Activated CD8-positive, alpha-beta memory T cell treated with anti-CD3 and anti-CD28 coated beads for 36 hours (primary cell): ENCODE measurements around the gene CCDC57. TPM values are rescaled to one million over a fixed set of nuclear protein-coding genes. Genes with fewer than 3 reads are reported as not detected.

Source experiments
- CTCF ChIA-PET: fragments of 350-600 bp; sonication (Branson Sonifier 250); formaldehyde crosslinking; loops from one replicate; lab custom pipeline; 2021; ENCODE audit warnings: antibody characterized with exemption; lab: Charles Lee
- POLR2A ChIA-PET: fragments of 350-600 bp; sonication (Branson Sonifier 250); formaldehyde crosslinking; loops from one replicate; lab custom pipeline; 2021; ENCODE audit warnings: antibody characterized with exemption; lab: Charles Lee
- total RNA-seq, 2 experiments: library from RNA; stranded (reverse); gene quantifications; one replicate each; pipeline ENCODE4 v1.2.3, GENCODE V29; 2021

Gene CCDC57
- total RNA-seq, 2 experiments from 2014 or later: 69.8 to 73.0 TPM

DNA sequence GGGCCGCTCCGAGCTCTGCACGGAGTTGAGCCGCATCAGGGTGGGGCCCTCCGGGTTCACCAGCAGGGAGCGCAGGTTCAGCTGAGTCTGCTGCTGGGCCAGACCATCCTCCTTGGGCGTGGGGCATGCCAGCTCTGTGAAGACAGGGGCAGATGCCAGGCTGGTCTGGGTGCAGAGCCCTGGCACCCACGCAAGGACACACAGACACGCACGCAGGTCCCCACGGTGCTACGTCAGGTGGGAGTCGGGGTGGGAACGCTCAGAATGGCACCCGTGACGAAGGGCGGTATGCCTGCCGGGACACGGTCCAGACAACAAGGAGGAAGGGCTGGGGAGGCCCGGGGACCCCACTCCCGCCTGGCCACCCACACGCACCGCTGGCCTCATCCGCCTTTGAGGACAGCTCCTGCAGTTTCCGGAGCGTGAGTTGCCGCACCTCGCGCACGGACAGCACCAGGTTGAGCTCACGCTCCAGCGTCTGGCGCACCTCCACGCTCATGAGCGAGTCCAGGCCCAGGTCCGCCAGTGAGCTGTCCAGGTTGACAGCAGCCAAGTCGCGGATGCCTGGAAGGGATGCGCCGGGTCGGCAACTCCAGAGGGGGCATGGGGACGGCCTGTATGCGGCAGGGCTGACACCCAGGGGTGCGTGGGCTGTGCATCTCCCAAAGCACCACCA, 131.7 kb downstream of the CCDC57 start:
- ChIA-PET CTCF (no interaction called here), POLR2A (no interaction called here)

- CTCF ChIA-PET: no interaction called here
- POLR2A ChIA-PET: no interaction called here
These were observed 132.4 kb downstream of the CCDC57 start for GRCh38 chr17:82080048-82080788.

DNA sequence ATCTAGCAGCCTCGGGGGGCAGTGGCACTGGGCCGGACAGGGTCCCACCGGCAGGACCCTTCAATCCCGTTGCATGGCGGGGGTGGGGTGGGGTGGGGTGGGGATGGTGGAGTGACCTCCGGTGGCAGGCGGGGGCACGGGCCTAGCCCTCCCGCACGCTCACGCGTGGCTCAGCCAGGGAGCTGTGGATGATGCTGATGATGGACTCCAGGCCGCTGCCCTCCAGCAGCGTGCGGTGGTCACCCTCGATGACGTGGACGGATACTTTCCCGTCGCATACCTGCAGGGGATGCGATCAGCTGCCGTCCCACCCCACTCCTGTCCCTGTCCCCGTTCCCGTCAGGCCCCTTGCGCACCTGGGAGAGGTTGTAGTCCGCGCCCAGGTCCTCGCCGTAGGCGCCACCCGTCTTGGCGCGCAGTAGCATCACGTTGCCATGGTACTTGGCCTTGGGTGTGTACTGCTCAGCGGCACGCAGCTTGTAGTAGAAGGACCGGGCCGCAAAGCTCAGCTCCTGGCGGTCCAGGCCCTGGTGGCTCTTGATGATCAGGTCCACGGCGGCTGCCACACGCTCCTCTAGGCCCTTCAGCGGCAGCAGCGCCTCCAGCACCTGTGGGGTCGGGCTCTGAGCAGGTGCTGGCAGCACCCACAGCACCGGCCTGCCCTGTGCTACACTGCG, 133.5 kb downstream of the CCDC57 start:
- ChIA-PET CTCF (interaction anchor here (0.7 to 0.8 kb wide), 2 partner anchors 19 to 49 kb away, joined by 3 to 4 read pairs; no protein-coding TSS in a partner anchor), POLR2A (interaction anchor here (0.6 kb wide), 2 partner anchors 26 to 396 kb away, joined by 3 to 5 read pairs; partner anchors contain the start of genes ARL16 and HGS)

- CTCF ChIA-PET: interaction anchor here (0.6 to 0.8 kb wide), 3 partner anchors 19 to 134 kb away, joined by 3 to 4 read pairs (median 3); partner anchors contain the start of gene CCDC57
- POLR2A ChIA-PET: interaction anchor here (0.6 kb wide), 2 partner anchors 27 to 395 kb away, joined by 3 to 5 read pairs; partner anchors contain the start of genes ARL16 and HGS
These were observed 134.2 kb downstream of the CCDC57 start for GRCh38 chr17:82078433-82078832.

DNA sequence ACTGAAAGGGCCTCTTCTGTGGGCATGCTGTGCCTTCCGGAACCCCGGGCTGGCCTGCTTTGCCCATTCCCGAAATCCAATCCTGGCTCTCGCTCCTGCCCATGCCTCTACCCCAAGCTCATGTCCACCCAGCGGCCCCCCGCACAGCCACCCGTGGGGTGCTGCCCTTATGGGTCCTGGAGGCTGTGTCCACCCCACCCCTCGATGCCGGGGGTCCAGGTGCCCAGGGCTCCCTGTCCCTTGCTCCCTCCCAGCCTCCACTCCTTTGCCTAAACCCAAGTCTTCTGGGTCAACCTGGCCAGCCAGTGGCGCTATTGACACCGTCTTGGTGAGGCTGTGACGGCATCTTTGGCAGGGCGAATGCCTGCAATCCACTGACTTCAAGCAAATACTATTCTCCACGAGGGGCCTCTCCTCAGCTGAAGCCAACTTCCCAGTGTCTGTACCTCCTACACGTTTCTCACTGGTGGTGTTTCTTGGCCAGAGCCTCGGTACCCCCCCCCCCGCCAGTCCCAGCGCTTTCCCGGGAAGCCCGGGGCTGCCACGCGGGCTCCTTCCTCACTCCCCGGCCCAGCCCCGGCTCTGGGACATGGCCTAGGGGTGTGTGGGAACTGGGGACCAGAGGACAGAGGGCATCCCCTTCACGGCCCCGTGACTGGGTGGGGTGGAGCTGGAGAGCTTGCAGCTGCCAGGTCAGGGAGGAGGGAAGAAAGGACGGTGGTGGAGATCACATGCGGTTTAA, 134.9 kb downstream of the CCDC57 start:
- POLR2A ChIA-PET: no interaction called here
- CTCF ChIA-PET: interaction anchor here (0.6 kb wide), 1 partner anchor 135 kb away, joined by 3 read pairs; the partner anchor contains the start of gene CCDC57

- CTCF ChIA-PET: no interaction called here
- POLR2A ChIA-PET: no interaction called here
These were observed 135.7 kb downstream of the CCDC57 start for GRCh38 chr17:82076785-82077591.

GRCh38 chr17:82076018-82076784, 136.4 kb downstream of the CCDC57 start:
- CTCF ChIA-PET: no interaction called here
- POLR2A ChIA-PET: no interaction called here

DNA sequence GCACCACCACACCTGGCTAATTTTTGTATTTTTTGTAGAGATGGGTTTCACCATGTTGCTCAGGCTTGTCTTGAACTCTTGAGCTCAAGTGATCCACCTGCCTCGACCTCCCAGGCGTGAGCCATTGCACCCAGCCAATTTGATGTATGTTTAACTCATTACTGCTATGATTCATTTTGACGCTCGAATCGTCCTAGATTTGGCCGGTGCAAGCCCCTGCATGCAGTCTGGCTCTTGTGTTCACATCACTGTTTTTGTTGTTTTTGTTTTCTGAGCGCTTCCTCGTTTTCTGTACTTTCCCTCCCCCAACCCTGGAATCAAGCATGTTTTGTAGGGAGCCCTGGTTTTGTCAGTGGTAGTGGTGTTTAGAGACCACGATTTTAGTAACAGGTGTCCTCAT, 139.2 kb downstream of the CCDC57 start:
- POLR2A ChIA-PET: no interaction called here
- CTCF ChIA-PET: no interaction called here

DNA sequence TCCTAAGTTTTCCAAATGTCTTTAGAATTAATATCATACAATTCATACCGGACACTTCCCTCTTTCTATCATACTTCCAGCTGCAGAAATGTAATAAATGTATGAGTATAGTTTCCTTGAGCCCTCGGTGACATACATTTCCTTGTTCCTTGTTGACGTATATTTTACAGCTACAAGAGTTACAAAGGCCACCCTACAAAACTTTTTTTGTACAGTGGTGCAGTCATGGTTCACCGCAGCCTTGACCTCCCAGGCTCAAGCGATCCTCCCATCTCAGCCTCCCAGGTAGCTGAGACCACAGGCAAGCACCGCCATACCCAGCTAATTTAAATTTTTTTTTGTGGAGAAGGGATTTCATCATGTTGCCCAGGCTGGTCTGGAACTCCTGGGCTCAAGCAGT, 139.8 kb downstream of the CCDC57 start:
- CTCF ChIA-PET: no interaction called here
- POLR2A ChIA-PET: no interaction called here

GRCh38 chr17:82070611-82071010, 142.0 kb downstream of the CCDC57 start:
- POLR2A ChIA-PET: no interaction called here
- CTCF ChIA-PET: no interaction called here

- CTCF ChIA-PET: interaction anchor here (0.7 to 2.1 kb wide), 6 partner anchors 14 to 110 kb away, joined by 3 to 5 read pairs (median 3); partner anchors contain the start of genes DCXR, GPS1 and RFNG
These were observed 146.9 kb downstream of the CCDC57 start, which contains the start of gene DUS1L for GRCh38 chr17:82065638-82066303. TSS of gene DUS1L (minus strand) at chr17:82065804. CDS start at chr17:82065059, 745 bp downstream.

GRCh38 chr17:82065193-82065637, 147.4 kb downstream of the CCDC57 start:
- ChIA-PET CTCF (interaction anchor here (0.7 to 2.1 kb wide), 3 partner anchors 14 to 106 kb away, joined by 3 to 5 read pairs (median 3); partner anchors contain the start of genes DCXR, GPS1 and RFNG), POLR2A (interaction anchor here (0.8 kb wide), 1 partner anchor 33 kb away, joined by 3 read pairs; the partner anchor contains the start of gene FASN)

More at GRCh38 chr17:82065638-82066303, 146.9 kb downstream of the CCDC57 start, which contains the start of gene DUS1L:
- POLR2A ChIA-PET: interaction anchor here (0.6 to 0.8 kb wide), 4 partner anchors 24 to 355 kb away, joined by 3 to 4 read pairs (median 3); partner anchors contain the start of gene FASN

- CTCF ChIA-PET: interaction anchor here (0.9 to 2.1 kb wide), 2 partner anchors 13 to 27 kb away, joined by 3 to 5 read pairs; partner anchors contain the start of genes DCXR, GPS1 and RFNG
- POLR2A ChIA-PET: interaction anchor here (0.8 kb wide), 1 partner anchor 34 kb away, joined by 3 read pairs; the partner anchor contains the start of gene FASN
These were observed 148.0 kb downstream of the CCDC57 start for GRCh38 chr17:82064433-82065192.

- ChIA-PET CTCF (interaction anchor here (1.0 kb wide), 1 partner anchor 33 kb away, joined by 3 read pairs; no protein-coding TSS in a partner anchor), POLR2A (interaction anchor here (0.6 kb wide), 1 partner anchor 35 kb away, joined by 3 read pairs; no protein-coding TSS in a partner anchor)
These were observed 148.9 kb downstream of the CCDC57 start for GRCh38 chr17:82063424-82064415.
